Activated CD4-positive, CD25-positive, alpha-beta regulatory T cell treated with anti-CD3 and anti-CD28 coated beads, Interleukin-2, amount 50 U/mL, for 72 hours (primary cell): ENCODE measurements around the gene MOG.
A peak's percentile ranks its signal among the peaks of the same experiment; 100 is the strongest.
"Not testable (repeated sequence)": the region's sequence is repeated elsewhere in the genome, so short reads cannot be mapped to it uniquely, and the experiment has no call there.

ENCODE experiments used
- DNase-seq: peaks from one replicate; pipeline ENCODE4 v3.0.0; 2021

MOG gene

DNA sequence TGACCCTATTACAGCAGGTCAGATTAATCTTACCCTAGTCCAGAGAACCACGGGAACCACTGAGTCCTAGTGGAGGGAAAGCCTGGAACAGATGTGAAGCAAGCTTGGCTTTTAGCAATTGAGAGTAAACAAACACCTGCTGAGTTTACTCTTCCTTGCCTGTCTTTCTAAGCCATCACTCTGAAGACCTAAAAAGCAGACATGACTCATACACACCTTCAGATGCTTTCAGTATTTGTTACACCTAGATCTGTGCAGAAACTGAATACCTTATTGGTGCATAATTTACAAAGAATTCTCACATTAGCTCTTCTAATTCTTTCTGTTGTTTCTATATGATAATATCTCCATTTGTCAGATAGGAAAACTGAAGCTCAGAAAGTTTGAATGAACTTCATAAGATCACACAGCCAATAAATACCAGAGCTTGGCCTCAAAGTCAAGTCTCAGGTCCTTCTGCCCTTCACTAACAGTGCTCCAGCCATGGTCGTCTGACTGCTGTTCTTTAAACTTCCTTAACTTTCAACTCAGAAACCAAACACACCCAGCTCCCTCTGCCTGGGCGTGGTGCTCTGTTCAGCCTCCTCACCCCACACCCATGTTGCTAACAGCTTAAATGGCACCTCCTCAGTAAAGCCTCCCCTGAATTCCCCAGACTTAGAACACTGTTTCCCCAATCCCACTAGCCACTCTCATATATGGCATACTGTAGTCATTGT, 15.3 kb upstream of the MOG start:
- no peak for DNase-seq

DNA sequence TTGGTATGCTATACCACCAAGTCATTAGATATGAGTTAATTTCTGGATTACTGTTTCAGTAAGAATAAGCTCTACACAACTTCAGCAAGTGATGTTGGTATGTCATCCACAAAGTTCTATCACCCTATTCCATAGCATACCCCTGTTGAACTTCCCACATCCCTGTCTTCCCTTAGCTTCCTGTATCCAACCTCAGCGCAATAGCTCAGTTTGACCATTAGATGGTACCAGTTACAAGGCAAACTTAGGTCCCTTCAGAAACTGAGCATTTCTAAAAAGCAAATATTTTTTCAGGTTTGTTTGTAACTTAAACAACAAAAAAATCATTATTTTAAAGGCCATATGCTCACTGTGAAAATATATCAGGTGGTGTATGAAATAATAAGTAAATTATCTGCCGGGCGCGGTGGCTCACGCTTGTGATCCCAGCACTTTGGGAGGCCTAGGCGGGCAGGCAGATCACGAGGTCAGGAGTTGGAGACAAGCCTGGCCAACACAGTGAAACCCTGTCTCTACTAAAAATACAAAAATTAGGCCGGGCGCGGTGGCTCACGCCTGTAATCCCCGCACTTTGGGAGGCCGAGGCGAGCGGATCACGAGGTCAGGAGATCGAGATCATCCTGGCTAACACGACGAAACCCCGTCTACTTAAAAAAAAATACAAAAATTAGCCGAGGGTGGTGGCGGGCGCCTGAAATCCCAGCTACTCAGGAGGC, 8.8 kb upstream of the MOG start:
- DNase-seq: no peak

DNA sequence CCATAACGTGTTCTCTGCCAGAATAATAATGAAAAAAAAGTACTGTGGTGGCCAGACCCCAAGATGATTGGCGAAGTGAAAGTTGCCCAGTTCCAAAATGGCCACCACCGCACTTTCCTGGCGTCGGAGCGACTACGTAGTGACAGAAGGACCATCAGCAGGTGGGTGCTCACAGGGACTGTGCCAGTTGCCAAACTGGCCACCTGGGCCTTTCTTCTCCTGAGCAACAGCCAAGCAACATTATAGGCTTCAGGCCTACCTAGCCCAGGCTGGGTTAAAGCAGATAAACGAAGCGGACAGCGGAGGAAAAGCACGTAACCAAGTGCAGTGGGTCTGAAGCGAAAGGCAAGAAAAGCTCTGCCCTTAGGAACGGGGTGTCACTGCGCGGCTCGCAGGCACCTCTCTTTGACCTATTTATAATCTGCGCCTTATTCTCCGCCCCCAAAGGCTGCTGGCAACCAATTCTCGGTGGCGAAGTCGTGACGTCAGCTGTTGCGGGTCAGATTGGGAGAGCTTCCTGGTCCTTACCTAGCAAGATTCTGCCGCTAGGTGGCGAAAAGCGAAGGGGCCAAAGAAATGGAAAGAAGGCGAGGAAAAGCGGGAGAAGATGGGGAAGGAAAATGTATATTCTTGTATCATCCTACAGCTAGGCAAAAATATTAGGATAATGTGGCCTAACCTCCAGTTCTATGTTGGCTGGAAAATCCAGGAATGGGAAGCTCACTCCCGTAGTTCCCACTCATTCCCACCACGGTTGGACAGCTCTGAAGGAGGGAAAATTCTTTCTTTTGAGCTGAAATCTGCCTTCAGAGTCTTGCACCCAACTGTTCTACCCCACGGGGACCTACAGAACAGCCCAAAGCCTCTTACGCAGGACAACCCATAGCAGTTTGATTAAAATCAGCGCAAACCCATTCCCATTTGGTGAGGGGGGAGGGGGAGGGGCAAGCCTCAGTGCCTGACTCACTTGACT, 6.9 kb upstream of the MOG start:
- DNase-seq: peak; percentile 94

DNA sequence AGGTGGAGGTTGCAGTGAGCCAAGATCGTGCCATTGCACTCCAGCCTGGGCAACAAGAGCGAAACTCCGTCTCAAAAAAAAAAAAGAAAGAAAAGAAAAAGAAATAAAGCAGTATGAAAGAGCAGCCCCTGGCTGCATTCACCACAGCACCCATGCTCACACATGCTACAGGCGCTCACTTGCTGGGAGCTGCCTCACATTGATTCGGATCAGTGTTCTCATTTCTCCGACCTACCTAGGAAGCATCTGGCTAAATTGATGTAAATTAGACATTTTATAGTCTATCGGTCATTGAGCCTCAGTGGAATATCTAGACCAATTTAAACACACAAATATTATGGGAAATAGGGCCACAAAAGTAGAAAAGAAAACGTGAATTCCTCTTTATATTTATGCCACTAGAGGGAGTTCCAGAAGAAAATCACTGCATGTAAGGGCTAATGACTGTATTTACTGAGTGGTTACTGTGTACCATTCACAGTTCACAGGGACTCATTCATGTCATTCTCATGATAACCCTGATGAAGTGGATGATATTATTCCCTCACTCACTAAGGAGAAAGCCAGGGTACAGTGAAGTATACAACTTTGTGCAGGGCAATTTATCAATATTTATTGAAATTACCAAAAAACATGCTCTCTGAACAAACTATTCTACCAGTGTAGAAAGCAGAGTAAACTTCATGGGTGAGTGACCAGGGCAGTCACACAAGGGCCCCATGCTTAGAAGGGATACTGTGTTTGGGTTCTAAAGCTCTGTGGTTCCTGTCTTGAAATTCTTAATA, 5.3 kb upstream of the MOG start:
- no peak for DNase-seq

DNA sequence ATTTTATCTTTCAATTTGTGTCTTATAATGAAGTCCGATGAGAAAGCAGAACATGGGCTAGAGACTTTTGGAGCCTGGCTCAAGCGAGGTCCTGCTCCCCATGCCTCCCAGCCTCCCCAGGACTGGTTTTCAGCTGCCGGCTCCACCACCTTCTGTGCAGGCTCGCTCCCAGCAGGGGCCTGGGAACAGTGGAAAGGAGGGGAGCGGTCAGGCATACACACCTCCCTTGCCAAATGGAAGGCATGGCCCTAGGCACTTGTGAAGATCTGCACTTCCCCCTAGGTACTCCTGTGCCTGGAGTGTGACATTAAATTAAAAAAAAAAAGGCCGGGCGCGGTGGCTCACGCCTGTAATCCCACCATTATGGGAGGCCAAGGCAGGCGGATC, 4.7 kb upstream of the MOG start:
- no peak for DNase-seq

DNA sequence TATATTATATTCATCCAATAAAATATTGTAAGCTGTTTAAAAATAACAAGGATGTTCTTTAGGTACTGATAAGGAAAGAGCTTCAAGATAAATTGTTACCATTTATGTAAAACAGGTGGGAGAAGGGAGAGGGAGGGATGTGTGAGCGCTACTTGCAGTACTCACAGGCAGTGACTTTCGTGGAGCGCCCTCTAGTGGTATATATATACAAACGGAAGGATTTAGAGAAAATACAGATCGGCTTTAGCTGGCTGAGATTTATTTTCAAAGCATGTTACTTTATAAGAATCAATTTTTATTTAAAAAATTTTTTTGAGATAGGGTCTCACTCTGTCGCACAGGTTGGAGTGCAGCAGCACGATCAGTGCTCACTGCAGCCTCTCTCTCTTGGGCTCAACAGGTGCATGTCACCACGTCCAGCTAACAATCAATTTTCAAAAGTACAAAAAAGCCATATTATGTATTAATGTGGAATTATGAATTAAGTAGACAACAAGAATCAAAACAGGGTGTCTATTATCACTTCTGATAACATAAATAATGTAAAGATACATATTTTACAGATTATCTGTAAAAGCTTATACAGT, 3.3 kb upstream of the MOG start:
- DNase-seq: no peak

DNA sequence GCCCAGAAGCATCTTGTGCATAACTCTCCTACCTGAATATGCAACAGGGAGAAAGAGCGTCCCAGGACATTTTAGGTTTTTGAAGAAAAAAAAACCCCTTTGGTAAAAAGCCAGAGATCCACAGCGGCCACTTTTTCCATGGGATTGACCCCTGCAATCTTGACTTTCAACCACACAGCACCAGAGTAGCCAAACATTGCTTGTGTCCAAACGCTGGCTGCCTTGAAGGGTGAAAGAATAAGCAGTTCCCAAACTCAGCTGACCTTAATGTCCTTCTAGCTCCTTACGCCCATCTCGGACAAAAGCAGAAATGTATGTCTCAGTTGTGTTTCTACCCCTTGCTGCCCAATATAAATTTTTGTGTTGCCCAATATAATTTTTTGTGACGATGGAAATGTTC, 1.2 kb upstream of the MOG start:
- no peak for DNase-seq

DNA sequence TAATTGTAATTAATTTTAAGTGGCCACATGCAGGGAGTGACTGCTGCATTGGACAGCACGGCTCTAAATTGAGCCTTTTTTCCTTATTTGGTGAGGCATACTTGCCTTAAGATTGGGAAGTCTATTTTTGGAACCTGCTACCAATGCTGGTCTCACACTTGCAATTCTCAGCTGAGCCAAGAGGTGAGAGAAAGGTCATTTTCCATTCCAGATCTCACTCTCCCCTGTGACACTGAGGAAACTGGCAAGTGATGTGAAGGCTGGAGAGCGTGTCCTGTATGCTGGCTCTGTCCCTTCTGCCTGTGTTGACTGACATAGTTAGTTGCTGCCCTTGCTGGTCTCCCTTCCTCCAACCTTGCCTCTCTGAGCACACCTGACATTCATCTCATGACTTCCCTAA, 735 bp upstream of the MOG start:
- DNase-seq: no peak

DNA sequence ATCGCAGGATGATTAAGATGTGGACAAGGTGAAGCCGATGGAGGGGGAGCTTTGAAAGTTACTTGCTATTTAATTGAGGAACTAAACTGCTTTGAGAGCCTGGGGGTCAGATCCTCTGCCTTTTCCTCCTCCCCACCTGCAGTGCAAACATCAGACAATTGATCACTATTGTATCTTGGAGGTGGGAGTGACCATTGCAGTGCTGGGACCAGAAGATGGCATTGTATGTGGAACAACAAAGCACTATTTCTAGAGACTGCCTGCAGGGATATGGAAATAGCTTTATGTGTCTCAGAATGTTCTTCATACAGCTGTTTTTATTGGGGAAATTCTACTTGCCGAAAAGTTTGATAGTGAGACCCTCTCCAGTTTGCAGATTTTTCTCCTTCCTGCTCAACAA, 4.2 kb downstream of the MOG start:
- no peak for DNase-seq

DNA sequence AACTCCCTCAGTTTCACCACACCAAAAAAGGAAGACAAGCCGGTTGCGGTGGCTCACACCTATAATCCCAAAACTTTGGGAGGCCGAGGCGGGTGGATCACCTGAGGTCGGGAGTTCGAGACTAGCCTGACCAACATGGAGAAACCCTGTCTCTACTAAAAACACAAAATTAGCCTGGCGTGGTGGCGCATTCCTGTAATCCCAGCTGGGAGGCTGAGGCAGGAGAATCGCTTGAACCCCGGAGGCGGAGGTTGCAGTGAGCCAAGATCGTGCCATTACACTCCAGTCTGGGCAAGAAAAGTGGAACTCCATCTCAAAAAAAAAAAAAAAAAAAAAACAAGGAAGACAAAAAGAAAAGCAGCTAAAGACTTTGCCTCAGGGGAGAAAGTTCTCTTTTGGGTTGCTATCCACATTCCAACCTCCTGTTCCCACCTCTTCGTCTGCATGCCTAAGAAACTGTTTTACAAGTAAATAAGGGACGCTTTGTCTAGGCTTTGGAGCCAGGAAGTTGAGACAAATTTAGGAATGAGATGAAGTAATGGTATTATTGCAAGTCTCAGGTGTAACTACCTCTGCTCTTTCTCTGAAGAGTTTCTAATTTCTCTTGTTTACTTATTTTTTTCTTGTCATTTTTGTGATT, 4.7 kb downstream of the MOG start:
- not testable (repeated sequence) for DNase-seq

DNA sequence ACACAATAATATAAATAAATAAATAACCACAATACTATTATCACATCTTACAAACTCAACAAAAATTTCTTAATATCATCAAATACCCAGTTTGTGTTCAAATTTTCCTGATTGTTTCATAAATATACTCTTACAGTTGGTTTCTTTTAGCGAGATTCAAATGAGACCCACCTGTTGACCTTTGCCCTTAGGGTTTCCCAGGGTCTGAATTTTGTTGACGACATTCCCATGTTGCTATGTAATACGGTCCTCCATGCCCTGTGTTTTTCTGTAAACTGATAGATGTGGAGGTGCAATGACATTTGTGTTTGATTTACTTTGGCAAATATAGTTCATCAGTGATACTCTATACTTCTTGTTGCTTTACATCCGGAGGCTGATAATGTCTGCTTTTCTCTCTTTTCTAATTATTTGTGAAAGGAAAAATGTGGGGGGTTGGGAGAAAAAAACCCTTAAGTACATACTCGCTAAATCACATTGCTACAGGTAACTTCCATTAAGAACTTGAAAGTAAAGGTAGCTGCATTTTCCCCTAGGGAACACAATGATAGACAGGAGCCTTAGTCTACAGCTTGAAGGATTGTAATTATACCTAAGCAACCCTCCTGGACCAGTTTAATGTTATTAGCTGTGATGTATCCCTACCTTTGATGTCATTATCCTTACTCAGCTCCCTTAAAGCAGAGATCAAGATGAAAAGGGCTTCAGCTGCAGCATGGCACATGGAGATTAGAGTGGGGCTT, 6.6 kb downstream of the MOG start:
- DNase-seq: no peak

DNA sequence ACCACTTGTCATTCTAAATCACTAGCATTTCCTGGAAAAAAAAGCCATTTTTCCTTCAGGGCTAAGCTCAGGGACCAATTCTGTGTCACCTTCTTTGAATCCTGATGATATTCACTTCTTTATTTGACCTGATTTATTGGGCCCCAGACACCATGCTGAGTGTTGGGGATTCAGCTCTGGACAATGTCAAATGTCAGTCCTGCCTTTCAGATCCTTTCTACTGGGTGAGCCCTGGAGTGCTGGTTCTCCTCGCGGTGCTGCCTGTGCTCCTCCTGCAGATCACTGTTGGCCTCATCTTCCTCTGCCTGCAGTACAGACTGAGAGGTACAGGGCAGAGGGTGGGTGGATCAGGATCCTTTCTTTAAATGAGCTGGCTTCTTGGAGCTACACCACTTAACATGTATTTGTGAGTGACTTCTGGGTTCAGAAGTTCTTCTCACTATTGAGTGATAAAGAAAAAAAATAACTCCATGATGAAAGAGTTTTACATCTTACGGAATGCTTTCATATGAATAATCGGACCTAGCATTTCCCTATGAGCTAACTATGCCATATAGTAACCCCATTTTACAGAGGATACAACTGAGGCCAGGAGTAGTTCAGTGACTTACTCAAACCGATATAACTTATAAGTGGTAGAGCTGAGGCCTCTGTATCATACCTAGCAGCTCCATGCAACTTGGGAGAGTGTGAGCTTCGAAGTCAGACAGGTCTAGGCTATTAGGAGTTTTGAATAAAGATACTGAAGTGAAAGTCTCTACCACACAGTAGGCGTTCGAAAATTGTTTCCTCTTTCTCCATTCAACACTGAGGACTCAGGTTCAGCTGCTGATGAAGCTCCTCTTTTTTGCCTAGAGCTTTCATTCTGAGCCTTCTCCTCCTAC, 9.3 kb downstream of the MOG start:
- DNase-seq: no peak

DNA sequence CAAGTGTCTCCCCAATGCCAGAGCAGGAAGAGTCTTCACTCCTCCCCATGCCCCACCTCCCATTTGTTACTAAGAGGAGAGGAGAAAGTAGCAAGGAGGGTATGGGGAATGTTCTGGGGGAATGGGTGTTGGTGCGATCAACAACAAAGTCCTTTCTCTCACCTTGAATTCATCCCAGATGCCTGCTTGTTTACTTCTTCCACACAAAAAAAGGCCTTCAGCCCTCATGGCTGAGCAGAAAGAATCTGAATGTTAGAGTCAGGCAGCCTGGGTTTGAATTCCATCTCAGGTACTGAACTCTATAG, 9.9 kb downstream of the MOG start:
- DNase-seq: no peak

DNA sequence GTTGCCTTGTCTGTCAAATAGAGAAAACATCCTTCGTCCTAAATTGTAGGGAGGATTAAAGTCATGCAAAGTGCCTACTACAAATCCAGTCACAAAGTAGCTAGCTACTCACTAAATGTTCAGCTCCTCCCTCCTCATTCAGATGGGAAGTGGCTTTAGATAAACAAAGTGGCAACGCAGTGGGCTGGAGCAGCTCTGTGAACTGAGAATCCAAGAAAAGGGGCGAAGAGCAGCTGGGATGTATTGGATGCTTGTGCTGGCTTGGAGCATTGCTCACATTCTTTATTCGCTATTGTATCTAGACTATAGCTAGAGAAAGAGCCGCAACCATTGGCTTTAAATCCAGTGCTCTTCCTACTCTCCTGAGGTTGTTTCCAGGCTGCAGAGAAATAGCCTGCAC, 10.3 kb downstream of the MOG start:
- no peak for DNase-seq

DNA sequence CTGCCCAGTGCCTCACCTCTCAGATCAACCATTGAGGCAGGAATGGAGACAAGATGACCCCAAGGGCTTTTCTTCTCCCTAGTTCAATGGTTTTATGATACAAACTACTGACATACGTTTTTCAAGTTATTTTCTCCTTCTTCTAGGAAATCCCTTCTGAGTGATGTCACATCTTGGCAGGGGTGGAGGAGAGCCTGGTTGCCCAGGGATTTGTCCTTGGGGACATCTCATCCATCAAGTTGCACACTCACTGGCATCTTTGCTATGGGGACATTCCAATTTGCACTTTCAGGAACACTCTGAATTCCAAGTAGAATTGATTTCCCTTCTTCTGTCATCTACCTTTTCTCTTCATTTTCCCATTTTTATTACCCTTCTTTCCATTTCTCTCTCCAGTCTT, 14.1 kb downstream of the MOG start:
- no peak for DNase-seq

DNA sequence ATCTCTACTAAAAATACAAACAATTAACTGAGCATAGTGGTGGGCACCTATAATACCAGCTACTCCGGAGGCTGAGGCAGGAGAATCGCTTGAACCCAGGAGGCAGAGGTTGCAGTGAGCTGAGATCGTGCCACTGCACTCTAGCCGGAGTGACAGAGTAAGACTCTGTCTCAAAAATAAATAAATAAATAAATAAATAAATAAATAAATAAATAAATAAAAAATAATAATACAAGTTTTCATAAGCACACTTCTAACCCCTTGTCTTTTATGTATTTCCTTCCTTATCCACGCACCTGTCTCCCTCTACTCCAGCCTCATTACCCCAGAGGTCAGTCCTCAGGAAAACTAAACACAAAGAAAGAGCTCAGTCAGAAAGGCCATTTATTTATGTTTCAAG, 15.2 kb downstream of the MOG start:
- not testable (repeated sequence) for DNase-seq

DNA sequence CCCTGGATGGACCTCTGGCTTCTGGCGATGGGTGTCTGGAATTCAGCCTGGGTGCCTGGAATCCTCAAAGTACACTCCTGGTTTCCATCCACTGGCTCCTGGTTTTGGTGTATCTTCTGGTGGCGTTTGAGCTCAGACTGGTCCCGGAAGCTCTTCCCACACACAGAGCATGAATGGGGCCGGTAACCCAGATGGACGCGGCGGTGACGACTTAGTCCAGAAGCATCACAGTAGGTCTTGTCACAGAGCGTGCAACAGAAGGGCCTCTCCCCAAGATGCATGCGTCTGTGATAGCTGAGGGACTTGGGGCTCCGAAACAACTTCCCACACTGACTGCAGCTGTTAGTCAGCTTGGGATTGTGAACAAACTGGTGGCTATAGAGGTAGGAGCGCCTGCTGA, 16.3 kb downstream of the MOG start:
- DNase-seq: no peak

DNA sequence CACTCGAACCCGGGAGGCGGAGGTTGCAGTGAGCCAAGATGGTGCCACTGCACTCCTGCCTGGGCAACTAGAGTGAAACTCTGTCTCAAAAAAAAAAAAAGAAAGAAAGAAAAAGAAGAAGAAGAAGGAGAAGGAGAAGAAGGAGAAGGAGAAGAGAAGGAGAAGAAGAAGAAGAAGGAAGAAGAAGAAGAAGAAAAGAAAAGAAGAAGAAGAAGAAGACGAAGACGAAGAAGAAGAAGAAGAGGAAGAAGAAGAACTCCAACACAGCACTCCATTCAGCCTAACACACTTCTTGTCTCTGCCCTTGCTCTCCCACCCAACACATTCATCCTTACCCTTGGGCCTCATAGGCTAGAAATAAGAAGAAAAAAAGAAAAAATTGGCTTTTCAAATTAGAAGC, 17.1 kb downstream of the MOG start:
- no peak for DNase-seq

DNA sequence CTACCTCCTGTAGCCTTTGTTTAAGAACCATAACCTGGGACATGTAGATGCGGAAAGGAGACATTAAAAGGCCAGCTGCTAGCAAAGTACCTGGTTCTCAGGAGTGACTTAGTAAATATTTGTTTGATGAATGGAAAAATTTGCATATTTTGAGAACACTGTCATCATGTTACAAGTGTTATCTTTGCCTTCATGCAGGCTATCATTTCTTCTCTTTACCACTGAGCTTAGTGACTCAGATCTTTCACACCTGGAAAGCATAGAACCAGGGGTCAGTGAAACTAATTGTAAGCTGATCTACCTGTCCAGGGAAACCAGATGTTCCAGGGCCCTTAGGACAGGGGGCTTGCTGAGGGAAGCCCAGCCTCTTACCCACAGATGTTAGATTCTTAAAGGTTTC, 18.7 kb downstream of the MOG start:
- DNase-seq: no peak

DNA sequence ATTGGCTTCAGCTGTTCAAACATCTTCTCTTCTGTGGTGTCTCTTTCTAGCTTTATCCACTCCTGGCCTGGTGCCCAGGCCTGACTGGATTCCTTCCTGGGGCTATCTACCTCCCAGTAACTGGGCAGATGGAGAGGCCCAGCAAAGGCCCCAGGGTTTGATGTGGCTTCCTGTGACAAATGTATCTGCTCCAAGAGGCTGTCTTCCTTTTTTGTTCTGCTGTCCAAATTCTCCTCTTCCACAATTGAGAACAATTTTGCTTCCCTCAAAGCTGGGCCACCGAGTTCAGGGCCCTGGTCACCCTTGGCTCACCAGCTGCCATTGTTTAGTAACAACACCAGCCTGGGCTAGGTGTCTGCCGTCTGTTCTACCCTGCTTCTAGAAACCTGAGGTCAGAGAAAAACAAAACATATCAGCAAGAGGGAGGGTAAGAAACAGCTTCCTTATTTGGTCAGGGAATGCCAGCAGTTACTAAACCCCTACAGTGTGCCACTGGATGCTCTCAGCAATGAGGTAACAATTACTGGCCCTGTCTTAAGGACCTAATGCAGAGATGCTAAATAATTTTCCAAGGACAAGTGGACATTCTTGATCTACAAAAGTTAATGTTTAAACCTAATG, 20.2 kb downstream of the MOG start:
- no peak for DNase-seq
